NOMO-1 treated with dmso at 0.1 percent for 144 hours (cell line): ENCODE measurements around the gene SIGLEC7.

ENCODE experiments used
- DNase-seq: peaks from one replicate; lab custom pipeline; 2025; ENCODE audit not compliant: unreplicated experiment; lab: John Stamatoyannopoulos, UW

The SIGLEC7 gene

DNA sequence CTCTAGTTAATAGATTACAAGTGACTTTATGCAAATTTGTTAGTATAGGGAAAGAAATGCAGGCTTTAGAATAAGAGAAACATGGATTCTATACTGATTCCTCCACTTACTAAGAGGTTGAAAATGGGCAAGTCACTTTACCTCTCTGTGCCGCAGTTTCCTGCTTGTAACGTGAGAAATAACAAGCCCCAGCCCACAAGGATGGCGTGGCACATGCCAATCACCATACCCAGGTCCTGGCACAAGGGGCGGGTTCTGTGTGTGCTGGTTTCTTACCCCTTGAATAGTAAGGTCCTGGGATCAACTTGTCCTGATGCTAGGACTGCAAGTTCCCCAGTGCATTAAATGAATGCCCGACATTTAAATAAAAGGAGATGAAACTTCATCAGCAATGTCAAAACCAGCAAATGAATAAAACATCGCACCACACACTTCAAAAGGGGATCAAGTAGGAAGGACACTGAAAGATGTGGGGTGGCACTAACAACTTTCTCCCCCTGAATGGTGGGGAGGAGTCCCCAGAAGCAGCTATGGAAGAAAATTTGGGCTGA, 25.3 kb upstream of the SIGLEC7 start:
- no peak for DNase-seq

DNA sequence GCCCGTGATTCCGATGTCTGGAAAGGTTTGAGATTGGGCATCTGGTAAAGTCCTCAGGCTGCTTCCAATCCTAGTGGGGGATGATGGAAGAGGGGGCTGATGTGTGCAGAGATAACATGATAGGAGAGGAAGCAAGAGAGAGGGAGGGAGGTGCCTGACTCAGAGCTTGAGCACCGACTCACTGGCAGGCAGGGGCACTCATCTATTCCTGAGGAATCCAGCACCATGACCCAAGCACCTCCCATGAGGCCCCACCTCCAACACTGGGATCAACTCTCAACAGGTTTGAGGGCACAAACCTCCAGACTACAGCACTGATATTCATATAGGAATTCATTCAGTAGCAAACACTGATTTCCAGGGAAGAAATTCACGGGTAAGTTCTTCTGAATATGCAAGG, 23.0 kb upstream of the SIGLEC7 start:
- no peak for DNase-seq

DNA sequence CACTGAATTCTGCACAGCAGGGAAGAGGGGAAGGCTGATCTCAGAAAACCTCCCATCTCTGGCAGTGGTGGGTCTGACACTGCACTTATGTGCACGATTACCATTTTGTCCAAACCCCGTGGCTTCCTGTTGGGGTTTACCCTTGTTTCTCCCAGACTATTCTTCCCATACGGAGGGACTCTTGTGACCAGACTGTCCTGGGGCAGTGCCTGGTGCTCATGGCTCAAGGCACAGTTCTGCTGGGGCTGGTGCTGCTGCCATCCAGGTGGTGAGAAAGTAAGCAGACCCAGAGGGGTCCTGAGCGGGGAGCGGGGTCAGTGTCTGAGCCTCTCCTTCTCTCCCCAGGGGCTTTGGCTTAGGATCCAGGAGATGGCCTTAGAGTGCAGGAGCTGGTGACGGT, 22.5 kb upstream of the SIGLEC7 start:
- DNase-seq, result no peak

DNA sequence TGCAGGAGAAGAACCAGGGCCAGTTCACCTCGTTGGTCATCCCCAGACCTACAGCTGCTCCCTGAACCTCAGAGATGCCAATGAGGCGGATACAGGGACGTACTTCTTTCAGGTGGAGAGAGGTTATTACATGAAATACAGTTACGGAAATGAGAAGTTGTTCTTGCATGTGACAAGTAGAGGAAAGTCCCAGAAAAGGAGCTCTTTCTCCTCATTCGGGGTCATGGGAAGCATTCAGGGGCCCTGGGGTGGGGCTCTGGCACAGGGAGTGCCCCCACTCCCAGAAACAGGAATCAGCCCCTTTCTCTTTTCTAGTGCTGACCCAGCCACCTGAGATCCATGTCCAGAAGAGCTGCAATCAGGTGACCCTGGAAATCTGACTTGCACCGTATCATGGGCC, 21.9 kb upstream of the SIGLEC7 start:
- no peak for DNase-seq

GRCh38 chr19:51121257-51121656, 20.8 kb upstream of the SIGLEC7 start:
- DNase-seq, result no peak

- no peak for DNase-seq
Observed at GRCh38 chr19:51122112-51122981, 19.8 kb upstream of the SIGLEC7 start.

GRCh38 chr19:51123381-51123800, 18.7 kb upstream of the SIGLEC7 start:
- peak; percentile 67 for DNase-seq

DNA sequence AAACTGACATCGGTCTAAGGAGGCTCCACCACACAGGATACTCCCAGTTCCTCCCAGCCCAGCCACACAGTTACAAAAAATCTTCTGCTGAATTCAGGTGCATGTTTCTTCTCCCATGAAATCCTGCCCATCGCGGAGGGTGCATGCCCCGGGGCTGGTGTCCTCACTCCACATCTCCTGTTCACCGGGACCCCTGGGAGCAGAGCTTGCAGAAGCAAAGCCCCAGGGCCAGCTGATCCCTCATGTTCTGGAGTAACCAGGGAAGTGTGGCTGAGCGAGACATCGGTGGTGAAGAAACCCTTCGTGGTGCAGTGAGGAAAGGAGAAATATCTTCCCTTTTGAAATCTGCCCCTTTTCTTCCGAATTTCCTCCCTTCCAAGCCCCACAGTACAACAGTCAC, 18.3 kb upstream of the SIGLEC7 start:
- no peak for DNase-seq

DNA sequence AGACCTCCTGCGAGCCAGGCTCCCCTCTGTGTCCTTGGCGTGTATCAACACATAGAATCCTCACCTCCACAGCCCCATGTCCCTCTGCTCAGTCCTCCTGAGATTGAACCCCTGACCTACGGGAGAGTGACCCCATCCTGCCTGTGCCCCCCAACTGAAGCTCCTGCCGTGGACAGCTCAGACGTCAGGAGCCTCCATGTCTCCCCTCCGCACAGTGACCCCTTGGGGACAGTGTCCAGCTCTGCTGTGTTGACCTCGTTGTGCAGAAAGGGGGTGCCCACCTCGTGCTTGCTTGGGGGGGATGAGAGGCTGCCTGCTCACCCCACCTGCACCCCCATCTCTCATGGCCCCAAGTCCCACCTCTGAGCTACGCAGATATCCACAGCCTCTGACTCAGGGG, 17.9 kb upstream of the SIGLEC7 start:
- DNase-seq, result no peak

- DNase-seq, result peak; percentile 23
Observed at GRCh38 chr19:51124729-51125128, 17.4 kb upstream of the SIGLEC7 start, which contains the start of gene SIGLEC9. SIGLEC9 (plus strand) TSS chr19:51124906; CDS start chr19:51124975, 69 bp downstream.

DNA sequence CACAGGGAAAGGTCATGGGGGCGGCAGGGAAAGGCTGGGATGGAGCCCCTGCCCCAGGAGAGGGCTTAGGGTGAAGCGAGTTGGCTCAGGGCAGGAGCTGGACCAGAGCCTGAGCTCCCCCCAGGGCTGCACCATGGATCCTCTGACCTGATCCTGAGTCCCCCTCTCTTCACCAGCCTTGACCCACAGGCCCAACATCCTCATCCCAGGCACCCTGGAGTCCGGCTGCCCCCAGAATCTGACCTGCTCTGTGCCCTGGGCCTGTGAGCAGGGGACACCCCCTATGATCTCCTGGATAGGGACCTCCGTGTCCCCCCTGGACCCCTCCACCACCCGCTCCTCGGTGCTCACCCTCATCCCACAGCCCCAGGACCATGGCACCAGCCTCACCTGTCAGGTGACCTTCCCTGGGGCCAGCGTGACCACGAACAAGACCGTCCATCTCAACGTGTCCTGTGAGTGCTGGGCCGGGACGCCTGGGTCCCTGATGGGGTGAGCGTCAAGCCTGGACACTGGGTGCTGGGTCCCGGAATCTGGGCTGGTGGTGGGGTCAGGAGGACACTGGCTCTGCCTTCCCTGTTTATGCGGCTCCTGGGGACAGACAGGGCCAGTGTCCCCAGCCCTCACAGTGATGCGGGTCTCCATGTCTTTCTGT, 16.6 kb upstream of the SIGLEC7 start:
- no peak for DNase-seq

DNA sequence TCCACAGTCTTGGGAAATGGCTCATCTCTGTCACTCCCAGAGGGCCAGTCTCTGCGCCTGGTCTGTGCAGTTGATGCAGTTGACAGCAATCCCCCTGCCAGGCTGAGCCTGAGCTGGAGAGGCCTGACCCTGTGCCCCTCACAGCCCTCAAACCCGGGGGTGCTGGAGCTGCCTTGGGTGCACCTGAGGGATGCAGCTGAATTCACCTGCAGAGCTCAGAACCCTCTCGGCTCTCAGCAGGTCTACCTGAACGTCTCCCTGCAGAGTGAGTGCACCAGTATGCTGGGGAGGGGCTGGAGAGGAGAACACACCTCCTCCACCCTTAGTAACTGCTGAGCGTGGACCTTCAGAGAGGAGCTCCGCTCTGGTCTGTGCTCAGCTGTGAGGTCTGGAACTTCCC, 15.1 kb upstream of the SIGLEC7 start:
- no peak for DNase-seq

DNA sequence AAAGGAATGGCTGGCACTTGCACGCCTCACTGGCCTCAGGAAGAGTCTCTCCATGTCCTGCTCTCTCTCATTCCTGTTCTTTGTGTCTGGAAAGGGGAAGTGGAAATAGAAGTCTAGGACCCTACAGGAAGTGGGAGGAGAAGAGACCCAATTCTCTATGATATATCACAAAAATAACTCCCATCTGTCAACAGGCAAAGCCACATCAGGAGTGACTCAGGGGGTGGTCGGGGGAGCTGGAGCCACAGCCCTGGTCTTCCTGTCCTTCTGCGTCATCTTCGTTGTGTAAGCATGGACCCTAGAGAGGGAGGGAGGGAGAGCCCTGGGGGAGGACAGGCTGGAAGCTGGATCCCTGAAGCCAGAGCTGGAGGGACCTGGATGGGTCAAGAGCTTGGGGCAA, 14.3 kb upstream of the SIGLEC7 start:
- peak; percentile 83 for DNase-seq

GRCh38 chr19:51128227-51128626, 13.9 kb upstream of the SIGLEC7 start:
- no peak for DNase-seq

GRCh38 chr19:51129716-51130115, 12.4 kb upstream of the SIGLEC7 start:
- DNase-seq, result no peak

- peak; percentile 73 for DNase-seq
Observed at GRCh38 chr19:51131780-51132680, 10.1 kb upstream of the SIGLEC7 start.

DNA sequence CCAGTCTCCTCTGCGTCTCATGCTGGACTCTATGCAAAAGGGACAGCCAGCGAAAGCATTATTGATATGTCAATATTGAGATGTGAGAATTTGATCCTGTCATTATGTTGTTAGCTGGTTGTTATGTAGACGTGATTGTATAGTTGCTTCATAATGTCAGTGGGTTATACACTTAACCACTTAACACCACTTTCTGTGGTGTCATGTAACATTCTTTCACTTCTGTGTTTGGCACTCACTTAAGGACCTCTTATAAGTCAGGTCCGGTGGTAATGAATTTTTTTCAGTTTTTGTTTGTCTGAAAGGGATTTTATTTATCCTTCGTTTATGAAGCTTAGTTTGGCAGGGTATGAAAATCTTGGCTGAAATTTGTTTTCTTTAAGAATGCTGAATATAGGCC, 7.1 kb upstream of the SIGLEC7 start:
- no peak for DNase-seq

DNA sequence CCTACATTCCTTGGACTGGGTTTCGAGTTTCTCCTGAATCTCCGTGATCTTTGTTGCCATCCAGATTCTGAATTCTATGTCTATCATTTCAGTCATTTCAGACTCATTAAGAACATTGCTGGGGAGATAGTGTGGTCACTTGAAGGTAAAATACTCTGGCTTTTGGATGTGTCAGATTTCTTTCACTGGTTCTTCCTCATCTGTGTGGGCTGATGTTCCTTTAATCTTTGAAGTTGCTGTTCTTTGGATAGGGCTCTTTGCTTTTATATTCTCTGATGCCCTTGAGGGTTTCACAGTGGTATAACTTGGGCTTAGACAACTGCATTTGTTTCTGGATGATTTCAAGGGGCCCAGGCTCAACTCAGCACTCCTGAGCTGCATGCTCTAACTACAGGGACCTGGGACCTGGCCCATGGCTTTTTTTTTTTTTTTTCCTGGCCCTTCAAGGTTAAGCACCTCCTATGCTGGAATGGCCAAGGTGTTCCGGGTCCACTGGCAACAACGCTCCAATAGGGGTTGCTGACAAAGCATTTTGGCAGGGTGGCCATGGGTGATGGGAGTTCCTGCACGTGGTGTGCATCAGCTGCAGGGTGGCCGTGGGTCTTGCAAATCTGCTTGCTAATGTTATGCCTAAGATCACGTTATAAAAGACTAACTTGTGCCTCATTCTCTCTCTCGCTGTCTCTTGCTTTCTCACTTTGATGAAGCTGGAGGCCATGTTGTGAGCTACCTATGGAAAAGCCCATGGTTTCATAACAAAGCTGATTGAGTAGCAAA, 5.9 kb upstream of the SIGLEC7 start:
- DNase-seq, result no peak

GRCh38 chr19:51136851-51137551, 5.1 kb upstream of the SIGLEC7 start:
- peak; percentile 88 for DNase-seq
